RPMI8226 (cell line): ENCODE results near the gene CYFIP2.
A peak's percentile ranks its signal among the peaks of the same experiment; 100 is the strongest.
"Not testable (repeated sequence)": the region's sequence is repeated elsewhere in the genome, so short reads cannot be mapped to it uniquely, and the experiment has no call there.

Experiments
- DNase-seq: peaks from one replicate; pipeline ENCODE4 v3.0.0-alpha.2; 2015

The CYFIP2 gene

DNA sequence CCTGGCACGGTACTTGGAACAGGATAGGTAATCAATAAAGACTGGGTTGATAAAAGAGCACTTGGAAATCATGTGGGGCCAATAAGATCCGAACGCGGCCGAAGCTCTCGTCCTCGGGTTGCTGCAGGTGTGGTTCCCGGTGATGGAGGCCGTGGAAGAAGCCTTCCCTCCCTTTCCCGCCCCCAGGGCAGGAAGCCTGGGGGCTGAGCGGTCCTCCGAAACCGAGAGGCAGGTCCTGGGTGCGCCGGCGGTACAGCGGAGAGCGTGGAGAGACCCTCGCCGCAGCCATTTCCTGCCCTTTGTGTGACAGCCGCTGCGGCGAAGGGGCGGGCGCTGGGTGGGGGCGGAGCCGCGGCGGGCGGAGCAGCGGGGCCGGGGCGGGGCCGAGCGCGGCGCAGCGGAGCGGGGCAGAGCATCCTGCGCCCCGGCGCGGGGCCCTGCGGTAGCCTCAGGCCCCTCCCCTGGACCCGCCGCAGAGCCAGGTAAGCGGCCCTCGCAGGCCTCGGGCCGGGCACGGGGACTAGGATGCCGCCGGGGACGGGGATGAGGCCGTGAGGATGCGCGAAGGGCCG is at the start of gene CYFIP2:
TSS of gene CYFIP2 (plus strand) at position 410 of the 572 bp plus-strand sequence. CDS start 19,239 bp downstream, outside the sequence.
- peak; percentile 84 for DNase-seq

DNA sequence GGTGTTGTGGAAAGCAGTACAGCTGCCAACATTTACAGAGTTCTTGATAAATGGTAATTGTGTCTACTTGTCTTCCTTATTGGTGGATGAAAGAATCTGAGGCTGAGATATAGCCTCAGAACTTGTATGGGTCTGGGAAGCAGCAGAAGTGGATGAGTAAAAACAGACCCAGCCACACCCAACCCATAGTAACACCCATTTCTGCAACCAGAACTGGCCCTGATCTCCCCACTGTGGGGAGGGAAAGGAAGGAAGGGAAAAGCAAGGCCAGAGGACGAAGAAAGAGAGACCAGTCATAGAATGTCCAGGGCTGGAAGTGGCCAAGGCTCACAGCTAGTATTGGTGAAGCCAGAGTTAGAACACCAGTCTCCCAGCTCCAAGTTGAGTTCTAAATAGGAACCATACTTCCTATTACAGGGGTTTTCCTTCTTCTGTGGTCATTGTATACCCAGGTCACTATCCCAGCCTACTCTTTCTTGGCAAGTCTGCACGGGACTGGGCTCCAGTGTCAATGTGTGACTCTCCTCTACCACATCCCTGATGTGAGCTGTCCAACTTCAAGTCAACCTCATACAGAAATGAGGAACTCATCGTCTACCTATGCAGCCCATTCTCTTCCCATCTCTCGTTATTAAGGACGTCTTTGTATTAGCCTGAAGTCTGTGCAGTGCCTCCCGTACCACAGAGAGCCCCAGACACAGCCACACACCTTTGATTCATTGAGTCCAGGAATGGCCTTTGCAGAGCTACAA is 49.4 kb upstream of the CYFIP2 start:
- no peak for DNase-seq

DNA sequence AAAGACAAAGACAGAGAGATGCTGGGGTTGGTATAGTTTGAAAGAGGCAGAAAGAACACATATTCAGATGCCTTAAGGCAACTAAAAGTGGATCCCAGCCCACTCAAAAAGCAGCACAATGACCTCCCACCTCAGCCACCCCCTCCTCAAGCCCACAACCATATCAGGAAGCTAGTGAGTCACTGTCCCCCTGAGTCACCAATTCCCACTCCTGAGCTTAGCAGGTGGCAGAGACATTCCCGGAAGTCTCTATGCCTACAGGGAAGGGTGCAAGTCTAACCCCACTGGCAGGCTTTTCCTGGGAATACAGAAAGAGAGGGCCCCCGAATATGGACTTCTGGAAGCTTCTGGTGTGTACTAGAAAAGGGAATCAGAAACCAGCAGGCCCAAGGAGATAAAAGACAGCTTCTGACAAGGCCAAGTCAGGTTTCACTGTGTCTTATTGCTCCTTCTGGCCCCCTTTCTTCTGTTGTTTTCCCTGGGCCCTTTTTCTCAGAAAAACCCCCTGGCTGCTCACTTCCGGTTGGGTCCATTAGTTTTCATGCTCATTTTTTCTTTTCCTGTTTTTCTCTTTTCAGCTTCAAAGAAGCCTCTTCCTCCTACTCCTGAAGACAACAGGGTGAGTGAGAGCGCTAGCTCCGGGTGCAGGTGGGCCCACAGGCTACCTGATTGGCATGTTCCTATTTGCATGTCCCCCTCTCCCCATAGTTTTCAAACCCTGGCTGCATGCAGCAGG is 48.5 kb upstream of the CYFIP2 start:
- no peak for DNase-seq

DNA sequence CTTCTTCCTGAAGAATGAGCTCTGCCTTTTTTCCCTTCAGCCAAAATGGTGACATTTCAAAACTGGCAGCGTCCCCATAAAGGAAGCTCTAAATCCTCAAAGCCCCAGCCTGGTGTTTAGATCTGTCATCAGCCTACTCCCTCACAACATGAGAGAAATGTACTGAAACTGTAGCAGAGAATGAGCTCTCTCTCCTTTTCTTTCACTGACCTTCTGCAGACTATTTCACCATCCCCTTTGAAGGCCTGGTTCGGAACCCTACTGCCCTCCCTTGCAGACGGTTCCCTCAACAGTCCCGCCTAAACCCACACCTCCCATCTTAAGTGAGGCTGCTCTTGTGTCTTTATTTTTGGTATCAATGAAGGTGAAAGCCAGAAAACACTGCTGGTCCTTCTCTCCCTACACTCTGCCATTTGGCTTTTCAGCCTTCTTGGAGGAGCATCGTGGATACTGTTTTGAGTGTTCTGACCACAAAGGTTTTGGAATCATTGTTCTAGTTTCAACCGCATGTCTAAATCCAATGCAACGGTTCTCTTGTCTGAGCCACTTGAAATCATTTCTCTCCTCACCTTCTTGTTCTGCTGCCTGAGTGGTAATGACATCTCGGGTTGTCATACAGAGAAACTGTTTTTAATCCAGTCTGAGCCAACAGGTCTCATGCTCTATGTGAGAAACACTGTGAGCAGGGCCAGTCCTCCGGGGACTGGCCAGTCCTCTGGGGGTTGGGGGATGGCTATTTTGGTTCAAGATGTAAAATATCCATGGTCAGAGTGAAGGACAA is 46.2 kb upstream of the CYFIP2 start:
- DNase-seq: no peak

DNA sequence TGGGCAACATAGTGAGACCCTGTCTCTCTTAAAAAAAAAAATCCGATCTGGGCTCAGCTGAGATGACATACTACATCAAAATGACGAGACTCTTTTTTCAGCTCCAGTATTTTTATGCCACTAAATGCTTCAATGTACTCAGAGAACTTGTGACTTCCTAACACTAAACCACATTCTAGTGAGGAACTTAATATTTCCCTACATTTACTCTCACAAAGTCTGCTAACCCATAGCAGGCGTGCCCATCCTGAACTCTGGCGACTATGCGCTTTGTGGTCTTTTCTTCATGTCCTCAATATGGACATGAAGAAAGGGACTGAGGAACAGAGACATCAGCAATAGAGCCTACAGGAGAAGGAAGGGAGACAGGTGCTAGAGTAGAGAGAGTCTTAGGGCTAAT is 44.0 kb upstream of the CYFIP2 start:
- DNase-seq: no peak

DNA sequence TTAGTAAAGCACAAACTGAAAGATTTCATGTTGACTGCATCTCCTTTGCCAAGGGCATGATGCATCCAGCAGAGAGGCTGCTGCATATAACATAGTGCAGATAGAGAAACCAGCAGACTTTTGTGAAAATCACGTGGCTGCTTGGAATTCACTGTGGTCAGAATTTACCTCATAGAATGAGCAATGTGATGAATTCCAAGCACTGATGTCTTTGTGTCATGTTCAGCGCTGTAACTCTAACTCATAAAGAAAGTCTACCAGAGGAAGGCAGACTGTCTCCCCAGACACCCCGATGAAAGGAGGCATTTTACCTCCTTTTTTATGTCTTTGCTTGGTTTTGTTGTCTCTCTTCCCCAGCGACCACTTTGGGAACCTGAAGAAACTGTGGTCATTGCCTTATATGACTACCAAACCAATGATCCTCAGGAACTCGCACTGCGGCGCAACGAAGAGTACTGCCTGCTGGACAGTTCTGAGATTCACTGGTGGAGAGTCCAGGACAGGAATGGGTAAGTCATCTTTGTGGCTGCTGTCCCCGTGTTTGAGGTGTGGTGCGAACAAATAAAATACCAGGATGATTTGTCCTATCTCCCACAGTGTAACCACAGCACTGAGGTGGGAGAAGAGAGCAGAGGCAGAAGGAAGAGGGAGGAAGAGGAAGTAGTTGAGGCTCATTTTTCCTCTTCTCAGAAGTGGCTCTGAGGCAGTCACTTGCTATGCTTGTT is 43.3 kb upstream of the CYFIP2 start:
- no peak for DNase-seq

DNA sequence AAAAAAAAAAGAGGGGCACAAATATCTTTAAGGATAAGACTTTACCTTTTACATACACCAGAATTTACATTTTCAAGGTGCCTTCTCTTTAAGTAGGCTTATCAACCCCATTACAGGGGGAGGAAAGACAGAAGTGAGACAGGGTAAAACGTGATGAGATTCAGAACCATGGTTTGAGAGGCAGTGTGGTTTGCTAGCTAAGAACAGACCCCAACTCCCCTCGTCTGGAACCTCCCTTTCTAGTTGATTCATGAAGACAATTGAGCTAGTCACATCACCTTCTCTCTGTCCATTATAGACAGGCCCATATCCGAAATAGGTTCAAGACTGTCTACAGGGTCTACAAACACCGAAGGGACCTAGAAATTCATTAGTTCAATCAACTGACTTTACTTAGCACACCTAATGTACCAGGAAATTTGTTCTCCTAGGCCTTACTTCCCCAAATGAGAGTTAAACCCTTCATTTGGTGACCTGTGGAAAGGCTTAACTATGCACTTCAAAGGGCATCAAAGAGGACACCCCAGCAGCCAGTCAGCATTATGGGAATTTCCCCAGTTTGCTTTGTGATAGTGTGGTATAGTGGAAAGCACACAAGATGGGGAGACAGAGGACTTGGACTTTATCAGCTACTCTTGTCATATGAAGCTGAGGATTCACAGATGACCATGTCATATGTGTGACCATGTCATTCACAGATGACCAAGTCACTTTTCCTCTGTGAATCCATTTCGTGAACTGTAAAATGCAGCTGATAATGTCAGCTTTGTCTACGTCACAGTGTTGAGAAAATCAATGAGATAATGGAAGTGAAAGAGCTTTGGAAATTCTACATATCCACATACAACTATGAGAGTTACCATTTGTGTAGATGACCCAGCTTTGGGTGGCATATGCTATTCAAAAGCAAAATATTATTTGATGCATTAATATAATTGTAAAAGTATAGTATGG is 40.2 kb upstream of the CYFIP2 start:
- DNase-seq: no peak

DNA sequence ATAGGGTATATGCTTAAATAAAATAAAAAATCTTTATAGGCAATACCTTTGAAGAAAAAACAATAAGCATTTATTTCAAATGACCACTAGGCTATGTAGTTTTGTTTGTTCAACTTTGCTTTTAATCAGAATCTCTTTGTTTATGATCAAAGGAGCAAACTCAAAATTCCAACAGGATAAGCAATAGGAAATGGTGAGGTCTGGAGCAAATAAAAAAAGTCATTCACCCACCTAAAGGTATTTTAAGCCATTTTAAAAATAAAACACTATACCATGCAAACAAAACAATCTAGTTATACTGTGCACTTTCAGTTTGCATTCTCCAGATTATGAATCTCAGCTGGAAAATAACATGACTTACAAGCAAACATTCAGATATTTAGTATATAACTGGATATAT is 35.3 kb upstream of the CYFIP2 start:
- no peak for DNase-seq

DNA sequence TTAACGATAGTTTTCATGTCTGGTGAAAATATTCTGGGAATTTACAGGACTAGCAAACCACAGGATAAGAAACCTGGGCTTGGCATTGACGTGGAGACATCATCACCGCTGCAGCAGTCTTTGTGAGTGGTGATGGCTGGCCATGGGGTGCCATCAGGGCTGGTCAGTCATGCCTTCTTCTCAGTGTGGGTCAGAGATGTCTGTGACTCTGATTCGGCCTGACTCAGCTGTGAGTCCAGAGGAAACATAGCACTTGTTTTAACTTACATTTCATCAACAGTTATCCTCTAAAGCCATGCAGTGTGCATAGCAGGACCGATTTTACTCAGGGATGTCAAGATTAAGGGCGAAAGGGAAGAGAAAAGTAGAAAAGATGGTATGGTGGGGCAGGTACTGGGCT is 33.2 kb upstream of the CYFIP2 start:
- no peak for DNase-seq

DNA sequence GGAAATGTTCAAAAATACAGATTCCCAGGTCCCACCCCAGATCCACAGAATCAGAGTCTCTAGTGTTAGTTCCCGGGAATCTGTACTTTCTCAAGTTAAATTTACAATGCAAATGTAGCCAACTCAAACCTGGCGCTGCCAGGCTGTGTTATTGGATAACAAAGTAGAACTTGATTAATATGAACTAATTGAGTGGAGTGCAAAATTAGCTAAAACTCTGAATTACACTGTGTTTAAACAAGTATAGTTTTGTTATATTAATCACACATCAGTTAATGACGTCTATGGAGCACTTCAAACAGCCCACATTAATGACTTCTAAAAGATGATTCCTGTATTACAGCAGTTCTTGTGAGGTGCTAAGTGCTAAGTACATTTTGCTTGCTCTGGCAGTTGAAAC is 32.4 kb upstream of the CYFIP2 start:
- DNase-seq: no peak

DNA sequence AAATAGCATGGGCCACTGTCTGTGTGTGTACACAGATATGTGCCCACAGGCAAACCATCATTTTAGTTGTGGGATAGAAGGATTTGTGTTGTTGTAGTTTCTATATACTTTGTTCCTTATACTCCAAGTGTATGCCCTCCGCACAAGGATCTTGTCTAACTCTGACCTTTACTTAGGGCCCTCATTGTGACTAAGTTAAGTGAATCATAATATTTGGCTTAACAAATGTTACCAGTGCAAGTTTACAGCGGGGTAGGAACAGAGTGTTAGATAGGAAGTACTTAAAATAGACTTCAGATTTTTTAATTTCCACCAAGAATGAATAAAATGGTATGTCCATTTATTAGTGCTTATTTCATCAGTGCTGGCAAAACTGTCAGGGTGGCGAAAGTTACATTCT is 29.5 kb upstream of the CYFIP2 start:
- DNase-seq: no peak

DNA sequence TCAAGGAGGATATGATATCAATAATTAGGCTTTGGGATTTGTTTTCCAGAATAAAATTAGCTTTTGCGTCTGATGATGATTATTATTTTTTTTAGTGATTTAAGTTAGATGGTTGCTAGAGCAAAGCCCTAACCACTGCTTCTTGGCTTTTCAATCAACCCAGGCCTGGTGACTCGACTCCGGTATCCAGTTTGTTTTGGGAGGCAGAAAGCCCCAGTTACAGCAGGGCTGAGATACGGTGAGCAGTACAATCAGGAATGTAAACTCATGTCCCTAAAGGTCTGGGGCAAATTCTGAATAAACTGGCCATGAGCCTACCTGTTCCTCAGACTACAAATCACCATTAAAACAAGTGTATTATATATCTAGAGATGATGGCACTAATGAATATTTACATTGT is 24.4 kb upstream of the CYFIP2 start:
- DNase-seq: no peak

DNA sequence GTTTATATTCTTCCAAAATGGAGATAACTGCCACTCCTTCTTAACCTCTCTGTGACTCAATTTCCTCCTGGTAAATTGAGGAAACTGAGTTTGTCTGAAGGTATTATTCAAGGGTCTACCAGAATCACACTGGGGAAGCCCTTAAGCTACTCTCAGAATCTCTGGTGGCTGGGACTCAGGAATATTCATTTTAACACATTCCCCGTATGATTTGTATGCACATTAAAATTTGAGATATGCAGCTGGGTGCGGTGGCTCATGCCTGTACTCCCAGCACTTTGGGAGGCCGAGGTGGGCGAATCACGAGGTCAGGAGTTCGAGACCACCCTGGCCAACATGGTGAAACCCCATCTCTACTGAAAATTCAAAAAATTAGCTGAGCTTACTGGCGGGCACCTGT is 21.2 kb upstream of the CYFIP2 start:
- DNase-seq: not testable (repeated sequence)

DNA sequence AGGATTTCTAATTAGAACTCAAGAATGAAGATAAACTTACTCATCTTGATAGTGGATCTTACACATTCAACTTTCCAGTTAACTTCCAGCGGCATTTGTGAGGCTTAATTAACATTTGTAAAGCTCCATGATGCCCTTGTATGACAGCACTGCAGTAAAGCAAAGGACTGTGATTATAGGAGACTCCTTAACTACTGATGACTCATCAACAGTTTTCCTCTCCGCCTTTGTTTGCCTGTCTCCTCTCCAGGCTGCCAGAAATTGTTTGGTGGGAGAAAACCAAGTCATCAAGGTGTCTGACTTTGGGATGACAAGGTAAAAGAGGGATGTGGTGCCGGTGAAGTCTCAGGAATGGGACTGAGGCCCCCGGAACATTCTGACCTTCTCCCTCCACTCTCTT is 20.4 kb upstream of the CYFIP2 start:
- no peak for DNase-seq

DNA sequence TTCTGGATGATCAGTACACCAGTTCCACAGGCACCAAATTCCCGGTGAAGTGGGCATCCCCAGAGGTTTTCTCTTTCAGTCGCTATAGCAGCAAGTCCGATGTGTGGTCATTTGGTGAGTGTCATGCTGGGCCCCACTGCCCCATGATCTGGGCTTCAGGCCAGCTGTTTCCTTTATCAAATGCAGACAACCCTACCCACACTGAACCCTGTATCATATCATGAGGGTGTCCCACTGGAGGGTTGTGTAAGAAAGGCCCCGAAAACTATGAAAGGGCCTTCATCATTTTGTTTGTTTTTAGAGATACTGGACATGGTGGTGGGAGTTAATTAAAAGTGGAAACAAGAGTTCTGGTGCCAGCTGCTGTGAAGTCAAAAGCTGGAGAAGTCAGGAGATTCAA is 20.0 kb upstream of the CYFIP2 start:
- DNase-seq: no peak

DNA sequence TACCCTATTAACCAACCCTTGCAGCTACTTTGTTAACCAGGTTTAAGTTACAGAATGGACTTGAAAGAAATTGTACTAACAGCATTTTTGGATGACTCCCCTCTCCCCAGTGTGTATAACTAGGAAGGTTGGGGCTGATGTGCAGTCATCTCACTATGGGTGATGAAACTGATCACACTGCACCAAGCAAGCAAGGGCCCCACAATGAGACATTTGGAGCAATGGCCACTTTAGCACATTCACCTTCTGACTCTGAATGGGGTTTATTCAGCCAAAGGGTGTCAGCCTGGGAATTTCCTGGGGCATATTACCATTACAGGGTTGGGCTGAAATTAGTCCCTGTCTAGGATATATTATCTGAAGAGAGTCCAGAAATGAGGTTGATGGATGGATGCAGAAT is 18.7 kb upstream of the CYFIP2 start:
- no peak for DNase-seq

DNA sequence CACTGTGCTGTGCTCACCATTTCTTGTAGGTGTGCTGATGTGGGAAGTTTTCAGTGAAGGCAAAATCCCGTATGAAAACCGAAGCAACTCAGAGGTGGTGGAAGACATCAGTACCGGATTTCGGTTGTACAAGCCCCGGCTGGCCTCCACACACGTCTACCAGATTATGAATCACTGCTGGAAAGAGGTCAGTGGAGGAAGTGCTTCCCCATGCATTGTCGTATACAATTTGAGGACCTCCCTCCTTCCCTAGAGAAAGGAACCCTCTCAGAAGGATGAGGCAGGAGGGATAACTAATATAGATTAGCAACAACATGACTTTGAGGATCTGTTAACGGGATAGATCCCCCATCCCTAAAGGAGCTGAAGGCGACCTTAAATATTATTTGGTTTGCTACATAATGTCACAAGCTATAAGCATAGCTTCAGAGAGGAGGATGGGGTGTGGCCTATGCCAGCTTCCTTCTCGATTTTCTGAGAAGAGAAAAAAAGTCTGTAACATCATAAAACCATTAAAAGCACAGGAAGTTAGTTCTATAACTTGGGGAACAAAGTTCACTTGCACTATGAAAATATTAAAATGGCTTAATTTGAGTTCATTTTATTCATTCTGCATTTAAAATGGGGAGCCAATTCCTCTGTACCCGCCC is 17.0 kb upstream of the CYFIP2 start:
- no peak for DNase-seq

DNA sequence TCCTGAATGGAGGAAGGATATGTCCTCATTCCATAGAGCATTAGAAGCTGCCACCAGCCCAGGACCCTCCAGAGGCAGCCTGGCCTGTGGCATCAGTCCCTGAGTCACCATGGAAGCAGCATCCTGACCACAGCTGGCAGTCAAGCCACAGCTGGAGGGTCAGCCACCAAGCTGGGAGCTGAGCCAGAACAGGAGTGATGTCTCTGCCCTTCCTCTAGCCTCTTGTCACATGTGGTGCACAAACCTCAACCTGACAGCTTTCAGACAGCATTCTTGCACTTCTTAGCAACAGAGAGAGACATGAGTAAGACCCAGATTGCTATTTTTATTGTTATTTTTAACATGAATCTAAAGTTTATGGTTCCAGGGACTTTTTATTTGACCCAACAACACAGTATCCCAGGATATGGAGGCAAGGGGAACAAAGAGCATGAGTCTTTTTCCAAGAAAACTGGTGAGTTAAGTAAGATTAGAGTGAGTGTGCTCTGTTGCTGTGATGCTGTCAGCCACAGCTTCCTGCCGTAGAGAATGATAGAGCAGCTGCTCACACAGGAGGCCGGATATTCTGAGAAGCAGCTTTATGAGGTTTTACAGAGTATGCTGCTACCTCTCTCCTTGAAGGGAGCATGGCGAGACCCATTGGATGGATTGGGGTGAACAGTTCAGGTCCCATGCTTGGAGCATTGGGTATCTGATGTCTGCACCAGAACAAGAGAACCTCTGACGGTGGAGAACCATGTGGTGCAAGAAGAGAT is 13.0 kb upstream of the CYFIP2 start:
- peak; percentile 90 for DNase-seq

DNA sequence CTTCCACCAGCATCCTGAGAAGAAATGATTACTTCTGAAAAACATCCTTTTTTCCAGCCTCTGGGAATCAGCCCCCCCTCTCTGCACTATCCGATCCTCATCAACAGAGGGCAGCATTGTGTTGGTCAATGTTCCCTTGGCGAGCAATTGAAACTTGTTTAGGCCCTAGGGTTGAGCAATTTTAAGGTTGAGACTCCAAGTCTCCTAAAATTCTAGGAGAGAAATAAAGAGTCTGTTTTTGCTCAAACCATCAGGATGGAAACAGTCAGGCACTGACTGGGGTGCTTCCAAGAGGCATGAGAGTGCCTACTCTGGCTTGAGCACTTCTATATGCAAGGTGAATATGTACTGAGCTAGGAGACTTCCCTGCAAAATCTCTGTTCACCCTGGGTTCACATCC is 12.4 kb upstream of the CYFIP2 start:
- peak; percentile 54 for DNase-seq

DNA sequence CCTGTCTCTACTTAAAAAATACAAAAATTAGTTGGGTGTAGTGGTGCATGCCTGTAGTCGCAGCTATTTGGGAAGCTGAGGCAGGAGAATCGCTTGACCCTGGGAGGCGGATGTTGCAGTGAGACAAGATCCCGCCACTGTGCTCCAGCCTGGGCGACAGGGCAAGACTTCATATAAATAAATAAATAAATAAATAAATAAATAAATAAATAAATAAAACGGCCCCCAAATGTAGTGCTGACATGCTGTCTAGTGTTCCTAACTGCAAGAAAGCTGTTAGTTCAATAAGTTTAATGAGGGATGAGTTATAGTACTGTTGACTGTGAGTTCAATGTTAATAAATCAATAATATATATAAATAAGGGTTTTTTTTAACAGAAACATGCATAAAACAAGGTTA is 7.5 kb upstream of the CYFIP2 start:
- DNase-seq: no peak
